ENCODE measurements around the gene PARVA. TPM values are rescaled to one million over a fixed set of nuclear protein-coding genes. Genes with fewer than 3 reads are reported as not detected.

Gene PARVA
- total RNA-seq, 1 donor from 2014 or later, result 144 TPM

GRCh38 chr11:12421386-12421785 is 44.0 kb downstream of the PARVA start:
- Mint-ChIP-seq H3K9me3 (ENCODE audit: unreplicated experiment) (no peaks in the 10 kb centered on the region), H3K36me3 (ENCODE audit: unreplicated experiment) (peaks cover 4% of the 10 kb centered on the region), H3K4me1 (ENCODE audit: unreplicated experiment) (peaks cover 52% of the 10 kb centered on the region), H3K4me3 (ENCODE audit: unreplicated experiment) (no peak overlapping the region), H3K27me3 (ENCODE audit: unreplicated experiment) (no peaks in the 10 kb centered on the region), H3K27ac (ENCODE audit: unreplicated experiment) (peak overlapping the region; percentile 24)
- no peak for DNase-seq (ENCODE audit: extremely low spot score, unreplicated experiment)
- no peak for TF ChIP-seq CTCF (IDR thresholded peaks at IDR 0.05)

DNA sequence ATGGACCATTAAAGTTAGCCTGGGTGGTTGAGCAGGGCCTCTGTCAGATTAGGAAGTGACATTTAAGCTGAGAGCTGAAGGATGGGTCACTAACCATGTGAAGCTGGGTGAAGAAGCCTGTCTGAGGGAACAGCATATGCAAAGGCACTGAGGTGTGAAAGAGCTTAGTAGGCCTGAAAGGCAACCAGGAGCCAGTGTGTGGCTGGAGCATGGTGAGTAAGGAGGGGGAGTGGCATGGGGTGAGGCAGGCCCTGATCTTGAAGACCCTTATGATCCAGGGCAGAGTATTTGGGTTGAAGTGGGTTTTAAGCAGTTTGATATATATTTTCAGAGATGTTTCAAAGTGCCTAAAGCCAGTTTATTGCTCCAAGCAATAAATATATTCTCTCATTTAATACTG is 48.8 kb downstream of the PARVA start:
- DNase-seq (ENCODE audit: extremely low spot score, unreplicated experiment), result no peak
- Mint-ChIP-seq H3K4me3 (ENCODE audit: unreplicated experiment) (no peak overlapping the region), H3K27me3 (ENCODE audit: unreplicated experiment) (no peaks in the 10 kb centered on the region), H3K27ac (ENCODE audit: unreplicated experiment) (no peak overlapping the region), H3K4me1 (ENCODE audit: unreplicated experiment) (peaks cover 26% of the 10 kb centered on the region), H3K36me3 (ENCODE audit: unreplicated experiment) (peaks cover 4% of the 10 kb centered on the region), H3K9me3 (ENCODE audit: unreplicated experiment) (no peaks in the 10 kb centered on the region)
- no peak for TF ChIP-seq CTCF (IDR thresholded peaks at IDR 0.05)

DNA sequence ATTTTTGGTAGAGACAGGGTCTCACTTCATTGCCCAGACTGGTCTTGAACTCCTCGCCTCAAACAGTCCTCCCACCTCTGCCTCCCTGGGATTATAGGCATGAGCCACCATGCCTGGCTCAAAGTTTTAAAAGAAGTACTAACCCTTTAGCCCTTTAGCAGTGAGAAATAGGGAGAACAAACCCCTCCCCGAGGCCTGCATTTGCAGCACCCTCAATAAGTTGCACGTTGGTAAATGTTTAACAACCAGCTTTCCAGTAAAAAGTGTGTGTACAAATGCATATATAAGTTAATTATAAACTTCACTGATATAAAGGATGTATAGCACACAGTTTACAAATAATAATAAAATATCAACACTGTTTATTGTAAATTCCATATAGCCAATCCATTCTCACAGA is 51.8 kb downstream of the PARVA start:
- Mint-ChIP-seq H3K4me1 (ENCODE audit: unreplicated experiment) (peaks cover 51% of the 10 kb centered on the region), H3K9me3 (ENCODE audit: unreplicated experiment) (no peaks in the 10 kb centered on the region), H3K27me3 (ENCODE audit: unreplicated experiment) (no peaks in the 10 kb centered on the region), H3K4me3 (ENCODE audit: unreplicated experiment) (no peak overlapping the region), H3K36me3 (ENCODE audit: unreplicated experiment) (peaks cover 4% of the 10 kb centered on the region), H3K27ac (ENCODE audit: unreplicated experiment) (no peak overlapping the region)
- no peak for DNase-seq (ENCODE audit: extremely low spot score, unreplicated experiment)
- no peak for TF ChIP-seq CTCF (IDR thresholded peaks at IDR 0.05)

- Mint-ChIP-seq H3K27me3 (ENCODE audit: unreplicated experiment) (no peaks in the 10 kb centered on the region), H3K9me3 (ENCODE audit: unreplicated experiment) (no peaks in the 10 kb centered on the region), H3K4me3 (ENCODE audit: unreplicated experiment) (peak overlapping the region; percentile 47), H3K27ac (ENCODE audit: unreplicated experiment) (peak overlapping the region; percentile 97), H3K36me3 (ENCODE audit: unreplicated experiment) (peaks cover 4% of the 10 kb centered on the region), H3K4me1 (ENCODE audit: unreplicated experiment) (peaks cover 62% of the 10 kb centered on the region)
- no peak for DNase-seq (ENCODE audit: extremely low spot score, unreplicated experiment)
- no peak for TF ChIP-seq CTCF (IDR thresholded peaks at IDR 0.05)
Observed at GRCh38 chr11:12430351-12430750, 53.0 kb downstream of the PARVA start.

GRCh38 chr11:12430954-12431595 is 53.7 kb downstream of the PARVA start:
- H3K36me3 Mint-ChIP-seq (ENCODE audit: unreplicated experiment), result peaks cover under 1% of the 10 kb centered on the region
- peak overlapping the region; percentile 97 for H3K27ac Mint-ChIP-seq (ENCODE audit: unreplicated experiment)
- DNase-seq (ENCODE audit: extremely low spot score, unreplicated experiment), result no peak
- H3K4me1 Mint-ChIP-seq (ENCODE audit: unreplicated experiment), result peaks cover 67% of the 10 kb centered on the region
- no peak for TF ChIP-seq CTCF (IDR thresholded peaks at IDR 0.05)
- no peaks in the 10 kb centered on the region for H3K27me3 Mint-ChIP-seq (ENCODE audit: unreplicated experiment)
- H3K4me3 Mint-ChIP-seq (ENCODE audit: unreplicated experiment), result peak overlapping the region; percentile 47
- H3K9me3 Mint-ChIP-seq (ENCODE audit: unreplicated experiment), result no peaks in the 10 kb centered on the region

All from osteocyte (in vitro differentiated cells).